H4 (cell line): ENCODE results near the gene BNIPL. TPM values are rescaled to one million over a fixed set of nuclear protein-coding genes. Genes with fewer than 3 reads are reported as not detected.

ENCODE experiments used
- DNase-seq: peaks from one replicate; pipeline ENCODE4 v3.0.0-alpha.2; 2015; ENCODE audit warnings: low spot score
- total RNA-seq: library from RNA; depleted of rRNA; stranded (reverse); fragments of >200 nt; shearing (Covaris generic); gene quantifications from 2 replicates; pipeline ENCODE4 v1.2.3, GENCODE V29; 2014

BNIPL gene
- total RNA-seq, 1 experiment from 2014 or later: 0.10 TPM

DNA sequence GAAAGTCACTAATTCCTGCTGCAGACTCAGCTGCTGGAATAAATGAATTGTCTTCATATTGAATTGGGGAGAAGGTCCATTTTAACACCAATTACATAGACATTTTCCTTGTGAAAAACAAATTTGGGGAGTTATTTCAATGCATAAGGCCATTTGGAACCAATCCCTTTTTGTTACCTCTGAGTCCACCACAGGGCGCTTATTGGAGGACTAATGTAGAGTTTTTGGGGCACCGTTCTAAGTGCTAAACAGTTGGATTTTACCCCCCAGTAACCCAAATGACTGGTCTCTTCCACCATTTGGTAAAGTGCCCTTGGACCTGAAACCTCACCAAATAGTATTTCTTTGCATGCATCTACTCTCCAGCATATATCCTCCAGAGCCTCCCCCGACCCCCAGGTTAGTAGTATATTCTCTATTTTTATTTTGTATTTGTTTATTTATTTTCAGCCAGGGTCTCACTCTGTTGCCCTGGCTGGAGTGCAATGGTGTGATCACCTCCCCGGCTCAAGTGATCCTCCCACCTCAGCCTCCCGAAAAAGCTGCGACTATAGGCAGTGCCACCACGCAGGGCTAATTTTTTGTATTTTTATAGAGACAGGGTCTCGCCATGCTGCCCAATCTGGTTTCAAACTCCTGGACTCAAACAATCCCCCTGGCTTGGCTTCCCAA lies 26.6 kb upstream of the BNIPL start:
- no peak for DNase-seq

DNA sequence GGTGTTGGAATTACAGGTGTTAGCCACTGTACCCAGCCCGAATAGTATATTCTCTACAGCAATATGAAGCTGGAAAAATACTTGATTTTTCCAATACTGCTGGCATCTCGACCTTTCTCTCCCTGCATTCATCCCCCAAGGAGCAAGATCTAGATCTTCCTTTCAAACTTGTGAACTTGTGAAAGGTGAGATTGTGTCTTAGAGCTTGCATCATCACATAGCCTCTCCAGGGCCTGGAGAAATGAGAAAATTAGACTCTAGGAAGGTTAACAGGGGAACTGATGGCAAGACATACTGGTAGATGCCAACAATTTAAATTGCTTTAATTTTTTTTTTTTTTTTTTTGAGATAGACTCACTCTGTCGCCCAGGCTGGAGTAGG lies 26.1 kb upstream of the BNIPL start:
- no peak for DNase-seq

DNA sequence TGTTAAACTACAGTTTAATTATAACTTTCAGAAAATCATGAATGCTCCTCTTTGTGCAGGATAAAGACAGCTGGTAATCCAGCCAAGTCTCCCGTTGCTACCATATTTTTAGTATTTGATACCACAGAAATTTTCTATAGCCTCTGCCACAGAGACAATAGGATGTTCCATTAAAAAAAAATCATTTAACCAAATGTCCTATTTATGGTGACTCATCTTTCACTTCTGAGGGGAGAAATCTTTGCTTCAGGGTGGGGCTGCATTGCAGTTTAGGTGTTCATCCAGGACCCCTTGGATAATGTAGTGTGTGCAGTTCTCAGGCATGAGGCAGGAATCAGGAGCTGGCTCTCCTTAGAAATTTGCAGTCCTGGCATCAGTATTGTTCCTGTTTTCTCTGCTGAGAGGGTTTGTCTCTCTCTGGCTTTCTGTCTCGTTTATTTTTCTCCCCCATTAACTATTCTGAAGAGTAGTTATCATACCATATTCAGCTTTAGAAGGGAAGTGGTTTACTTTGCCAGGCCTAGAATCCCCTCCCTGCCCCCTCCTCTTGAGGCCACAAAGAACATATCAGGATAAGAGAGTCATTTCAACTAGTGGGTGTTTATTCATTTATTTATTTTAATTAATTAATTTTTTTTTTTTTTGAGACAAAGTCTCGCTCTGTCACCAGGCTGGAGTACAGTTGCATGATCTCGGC lies 25.1 kb upstream of the BNIPL start:
- DNase-seq: no peak

DNA sequence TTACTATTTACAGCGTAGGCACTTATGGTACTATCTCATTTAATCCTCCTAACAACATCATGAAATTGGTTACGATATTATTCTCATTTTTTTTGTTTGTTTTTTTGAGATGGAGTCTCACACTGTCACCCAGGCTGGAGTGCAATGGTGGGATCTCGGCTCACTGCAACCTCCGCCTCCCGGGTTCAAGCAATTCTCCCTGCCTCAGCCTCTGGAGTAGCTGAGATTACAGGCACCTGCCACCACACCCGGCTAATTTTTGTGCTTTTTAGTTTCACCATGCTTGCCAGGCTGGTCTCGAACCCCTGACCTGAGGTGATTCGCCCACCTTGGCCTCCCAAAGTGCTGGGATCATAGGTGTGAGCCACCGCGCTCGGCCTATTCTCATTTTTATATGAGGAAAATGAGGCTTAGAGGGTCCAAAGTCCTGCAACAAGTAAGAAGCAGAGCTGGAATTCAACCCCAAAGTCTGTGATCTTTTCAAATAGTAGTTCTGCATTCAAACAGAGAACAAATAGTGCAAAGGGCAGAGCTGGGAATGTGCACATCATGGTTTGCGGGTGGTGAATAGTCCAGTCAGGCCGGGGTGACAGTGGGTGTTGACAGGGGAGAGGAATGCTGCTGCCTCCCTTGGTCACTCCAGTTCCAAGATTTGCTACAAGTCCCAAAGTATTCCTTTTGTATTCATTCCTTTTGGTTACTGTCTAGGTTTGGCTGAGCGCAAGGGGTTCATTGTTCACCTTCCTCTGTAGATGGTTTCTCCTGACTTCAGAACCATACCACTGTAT lies 23.5 kb upstream of the BNIPL start:
- no peak for DNase-seq

DNA sequence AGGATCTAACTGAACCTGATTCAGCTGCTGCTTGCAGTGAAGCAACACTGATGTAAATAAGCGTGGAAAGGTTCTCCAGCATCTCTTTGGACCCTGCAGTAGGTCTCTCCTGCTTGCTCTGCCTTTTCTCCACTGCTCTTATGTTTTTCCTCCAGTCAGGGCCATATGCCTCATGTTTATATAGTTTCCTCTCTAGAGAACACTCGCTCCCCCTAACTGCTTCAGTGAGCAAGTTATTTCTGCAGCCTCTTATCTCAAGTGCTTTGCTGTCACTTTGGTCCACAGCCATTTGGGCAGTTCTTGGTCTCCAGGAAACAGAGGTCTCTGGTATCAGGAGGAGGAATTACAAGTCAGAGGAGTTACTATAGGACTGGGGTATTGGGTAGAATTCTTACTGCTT lies 22.9 kb upstream of the BNIPL start:
- no peak for DNase-seq

DNA sequence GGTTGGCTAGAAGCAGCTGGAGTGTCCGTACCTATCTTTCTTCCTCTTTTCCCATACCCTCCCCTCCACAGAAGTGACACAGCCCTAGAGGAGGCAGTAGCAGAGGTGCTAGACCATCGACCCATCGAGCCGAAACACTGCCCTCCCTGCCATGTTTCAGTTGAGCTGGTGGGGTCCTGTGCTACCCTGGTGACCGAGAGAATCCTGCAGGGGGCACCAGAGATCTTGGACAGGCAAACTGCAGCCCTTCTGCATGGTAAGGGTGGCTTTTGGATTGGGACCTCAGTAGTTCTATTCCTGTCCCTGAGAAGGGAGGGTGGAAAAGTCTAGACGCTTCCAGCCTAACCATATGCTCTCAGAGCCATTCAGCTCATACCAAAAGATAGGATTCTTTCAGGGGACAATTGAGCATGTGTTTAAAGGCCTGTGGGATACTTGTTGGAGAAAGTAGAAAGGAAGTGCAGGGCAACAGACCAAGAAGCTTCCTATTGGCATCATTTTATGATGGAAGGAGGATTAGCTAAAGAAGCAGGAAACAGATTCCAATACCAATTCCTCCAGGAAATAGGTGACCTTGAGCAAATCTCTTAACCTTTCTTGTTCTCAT lies 11.7 kb upstream of the BNIPL start:
- DNase-seq: peak; percentile 41

DNA sequence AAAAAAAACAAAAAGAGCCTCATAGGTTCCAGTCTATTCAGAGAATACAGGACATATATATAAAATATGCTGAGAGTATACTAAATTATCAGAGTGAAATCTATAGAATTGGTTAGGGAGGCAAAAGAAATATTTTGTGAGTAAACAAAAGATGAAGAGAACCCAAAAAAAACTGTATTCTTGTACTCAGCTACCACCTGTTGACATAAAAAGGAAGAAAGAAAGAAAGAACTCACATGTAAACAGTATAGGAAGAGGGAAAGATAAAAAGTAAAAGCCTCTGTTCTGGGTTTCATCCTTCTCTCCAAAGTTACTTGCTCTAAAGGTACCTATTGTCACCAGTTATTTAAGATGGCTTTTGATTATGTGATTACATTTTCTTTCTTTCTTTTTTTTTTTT lies 9.9 kb upstream of the BNIPL start:
- no peak for DNase-seq

DNA sequence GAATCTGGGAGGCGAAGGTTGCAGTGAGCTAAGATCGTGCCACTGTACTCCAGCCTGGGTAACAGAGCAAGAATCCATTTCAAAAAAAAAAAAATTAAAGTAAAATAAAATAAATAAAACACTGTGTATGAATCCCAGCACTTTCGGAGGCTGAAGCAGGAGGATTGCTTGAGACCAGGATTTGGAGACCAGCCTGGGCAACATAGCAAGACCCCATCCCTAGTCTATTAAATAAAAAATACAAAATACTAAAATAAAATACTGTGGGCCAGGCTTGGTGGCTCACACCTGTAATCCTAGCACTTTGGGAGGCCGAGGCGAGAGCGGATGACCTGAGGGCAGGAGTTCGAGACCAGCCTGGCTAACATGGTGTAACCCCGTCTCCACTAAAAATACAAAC lies 4.2 kb upstream of the BNIPL start:
- no peak for DNase-seq

DNA sequence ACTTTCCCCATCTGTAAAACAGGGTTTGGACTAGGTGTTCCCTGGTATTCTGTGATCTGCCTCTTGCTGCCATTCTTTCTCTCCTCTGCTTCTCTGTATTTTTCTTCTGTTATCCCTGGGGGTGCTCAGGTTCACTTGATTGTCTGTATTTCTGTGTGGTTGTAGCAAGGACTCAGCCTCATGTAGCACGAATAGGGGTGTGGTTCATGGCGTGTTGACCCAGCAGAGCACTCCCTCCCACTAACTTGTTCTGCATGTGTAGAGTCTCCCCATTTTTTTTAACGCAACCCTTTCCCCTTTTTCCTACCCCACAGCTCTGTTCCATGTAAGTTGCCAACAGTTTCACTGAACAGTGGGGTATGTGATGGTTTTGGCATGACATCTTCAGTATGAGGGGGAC lies 1.2 kb upstream of the BNIPL start:
- DNase-seq: no peak

DNA sequence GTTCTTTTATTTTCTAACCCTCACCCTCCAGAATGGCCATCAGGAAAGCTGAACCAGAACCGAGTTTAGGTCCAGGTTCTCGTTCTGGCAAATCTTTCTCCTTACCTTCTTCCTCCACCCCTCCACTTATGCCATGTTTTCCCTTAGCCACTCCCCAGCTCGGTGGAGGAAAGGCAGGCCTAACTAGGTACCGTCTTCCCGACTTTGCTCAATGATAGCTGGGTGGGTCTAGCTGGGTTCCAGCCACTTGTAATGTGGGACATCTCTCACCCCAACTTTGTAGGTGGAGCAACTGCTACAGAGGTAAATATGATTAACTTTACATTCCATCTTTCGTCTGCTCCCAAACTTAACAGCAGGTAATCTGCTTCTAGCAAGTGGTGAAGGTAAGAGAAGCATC lies 646 bp downstream of the BNIPL start:
- DNase-seq: no peak

DNA sequence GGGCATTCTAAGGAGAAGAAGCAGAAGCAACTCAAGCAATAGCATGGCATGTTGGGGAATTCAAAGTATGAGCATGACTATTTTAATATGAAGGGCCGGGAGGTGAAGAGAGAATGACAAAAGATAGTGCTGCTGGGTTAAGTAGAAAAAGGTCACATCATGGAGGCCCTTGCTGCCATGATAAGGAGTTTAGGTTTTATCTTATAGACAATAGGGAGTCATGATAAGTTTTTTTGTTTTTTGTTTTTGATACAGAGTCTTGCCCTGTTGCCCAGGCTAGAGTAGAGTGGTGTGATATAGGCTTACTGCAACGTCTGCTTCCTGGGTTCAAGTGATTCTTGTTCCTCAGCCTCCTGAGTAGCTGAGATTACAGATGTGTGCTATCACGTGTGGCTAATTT lies 3.1 kb downstream of the BNIPL start:
- no peak for DNase-seq

DNA sequence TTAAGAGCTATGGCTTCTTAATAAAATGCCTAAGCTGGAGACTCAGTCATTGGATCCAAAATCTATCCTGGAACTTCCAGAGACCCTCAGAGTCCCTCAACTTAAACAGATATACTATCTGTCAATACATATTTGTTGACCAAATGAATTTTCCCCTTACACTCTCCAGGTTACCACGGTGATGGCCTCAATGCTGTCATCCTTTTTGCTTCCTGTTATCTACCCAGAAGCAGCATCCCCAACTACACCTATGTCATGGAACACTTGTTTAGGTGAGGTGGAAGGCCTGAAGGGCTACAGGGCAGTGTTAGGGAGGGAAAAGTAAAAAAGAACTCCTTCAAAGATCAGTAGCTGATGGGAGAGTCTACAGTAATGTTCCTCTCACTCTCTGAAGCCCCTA lies 6.8 kb downstream of the BNIPL start:
- DNase-seq: no peak

DNA sequence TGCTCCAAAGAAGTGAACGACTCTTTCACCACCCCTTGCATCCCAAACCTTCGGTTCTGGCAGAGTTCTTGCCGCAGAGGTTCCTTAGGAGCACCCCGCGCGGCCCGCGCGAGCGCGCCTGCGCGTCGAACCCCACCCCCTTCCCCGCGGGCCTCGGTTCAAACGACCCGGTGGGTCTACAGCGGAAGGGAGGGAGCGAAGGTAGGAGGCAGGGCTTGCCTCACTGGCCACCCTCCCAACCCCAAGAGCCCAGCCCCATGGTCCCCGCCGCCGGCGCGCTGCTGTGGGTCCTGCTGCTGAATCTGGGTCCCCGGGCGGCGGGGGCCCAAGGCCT lies 11.2 kb downstream of the BNIPL start, which contains the start of gene C1orf56:
TSS of gene C1orf56 (plus strand) at position 161 of the 334 bp plus-strand sequence. CDS start at position 258, 97 bp downstream.
- DNase-seq: peak; percentile 27

DNA sequence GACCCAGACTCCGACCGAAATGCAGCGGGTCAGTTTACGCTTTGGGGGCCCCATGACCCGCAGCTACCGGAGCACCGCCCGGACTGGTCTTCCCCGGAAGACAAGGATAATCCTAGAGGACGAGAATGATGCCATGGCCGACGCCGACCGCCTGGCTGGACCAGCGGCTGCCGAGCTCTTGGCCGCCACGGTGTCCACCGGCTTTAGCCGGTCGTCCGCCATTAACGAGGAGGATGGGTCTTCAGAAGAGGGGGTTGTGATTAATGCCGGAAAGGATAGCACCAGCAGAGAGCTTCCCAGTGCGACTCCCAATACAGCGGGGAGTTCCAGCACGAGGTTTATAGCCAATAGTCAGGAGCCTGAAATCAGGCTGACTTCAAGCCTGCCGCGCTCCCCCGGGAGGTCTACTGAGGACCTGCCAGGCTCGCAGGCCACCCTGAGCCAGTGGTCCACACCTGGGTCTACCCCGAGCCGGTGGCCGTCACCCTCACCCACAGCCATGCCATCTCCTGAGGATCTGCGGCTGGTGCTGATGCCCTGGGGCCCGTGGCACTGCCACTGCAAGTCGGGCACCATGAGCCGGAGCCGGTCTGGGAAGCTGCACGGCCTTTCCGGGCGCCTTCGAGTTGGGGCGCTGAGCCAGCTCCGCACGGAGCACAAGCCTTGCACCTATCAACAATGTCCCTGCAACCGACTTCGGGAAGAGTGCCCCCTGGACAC lies 11.7 kb downstream of the BNIPL start:
- peak; percentile 55 for DNase-seq

DNA sequence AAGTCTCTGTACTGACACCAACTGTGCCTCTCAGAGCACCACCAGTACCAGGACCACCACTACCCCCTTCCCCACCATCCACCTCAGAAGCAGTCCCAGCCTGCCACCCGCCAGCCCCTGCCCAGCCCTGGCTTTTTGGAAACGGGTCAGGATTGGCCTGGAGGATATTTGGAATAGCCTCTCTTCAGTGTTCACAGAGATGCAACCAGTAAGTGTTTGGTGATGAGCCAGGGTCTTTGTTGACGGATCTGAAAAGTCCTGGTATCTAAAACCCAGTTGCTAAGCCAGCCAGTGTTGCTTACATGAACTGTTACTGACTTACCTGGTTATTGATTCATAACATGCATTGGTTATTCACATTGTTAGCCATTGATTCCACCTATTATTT lies 12.3 kb downstream of the BNIPL start:
- DNase-seq: no peak

DNA sequence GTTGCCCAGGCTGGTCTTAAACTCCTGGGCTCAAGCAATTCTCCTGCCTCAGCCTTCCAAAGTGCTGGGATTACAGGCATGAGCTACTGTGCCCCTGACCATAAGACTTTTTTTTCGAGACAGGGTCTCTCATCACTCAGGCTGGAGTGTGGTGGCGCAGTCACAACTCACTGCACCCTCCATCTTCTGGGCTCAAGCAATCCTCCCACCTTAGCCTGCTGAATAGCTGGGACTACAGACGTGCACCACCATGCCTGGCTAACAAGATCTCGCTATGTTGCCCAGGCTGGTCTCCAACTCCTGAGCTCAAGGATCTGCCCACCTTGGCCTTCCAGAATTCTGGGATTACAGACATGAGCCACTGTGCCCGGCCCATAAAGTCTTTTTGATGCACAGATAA lies 13.1 kb downstream of the BNIPL start:
- DNase-seq: no peak

DNA sequence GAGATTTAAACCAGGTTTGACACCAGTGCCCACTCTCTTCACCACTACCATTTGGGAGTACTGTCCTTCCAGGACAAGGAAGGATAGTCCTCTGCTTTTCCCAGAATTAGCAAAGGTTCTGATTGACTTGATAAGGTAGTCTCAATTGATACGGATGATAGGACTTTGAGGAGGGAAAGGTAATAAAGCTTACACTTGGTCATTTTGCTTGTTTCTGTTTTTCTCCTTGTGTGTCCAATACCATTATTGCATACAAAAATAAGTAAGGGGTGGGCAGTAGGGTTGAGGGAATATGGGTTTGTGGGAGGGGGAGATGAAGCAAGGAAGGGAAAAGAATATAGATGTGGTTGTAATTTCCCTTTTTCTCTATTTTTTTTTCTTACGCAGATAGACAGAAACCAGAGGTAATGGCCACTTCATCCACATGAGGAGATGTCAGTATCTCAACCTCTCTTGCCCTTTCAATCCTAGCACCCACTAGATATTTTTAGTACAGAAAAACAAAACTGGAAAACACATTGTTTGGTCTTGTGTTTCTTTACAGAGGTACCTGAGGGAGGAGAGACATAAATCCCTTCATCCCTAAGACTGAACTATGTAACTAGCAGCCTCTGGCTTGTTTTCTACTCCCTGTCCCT lies 13.8 kb downstream of the BNIPL start:
- no peak for DNase-seq

DNA sequence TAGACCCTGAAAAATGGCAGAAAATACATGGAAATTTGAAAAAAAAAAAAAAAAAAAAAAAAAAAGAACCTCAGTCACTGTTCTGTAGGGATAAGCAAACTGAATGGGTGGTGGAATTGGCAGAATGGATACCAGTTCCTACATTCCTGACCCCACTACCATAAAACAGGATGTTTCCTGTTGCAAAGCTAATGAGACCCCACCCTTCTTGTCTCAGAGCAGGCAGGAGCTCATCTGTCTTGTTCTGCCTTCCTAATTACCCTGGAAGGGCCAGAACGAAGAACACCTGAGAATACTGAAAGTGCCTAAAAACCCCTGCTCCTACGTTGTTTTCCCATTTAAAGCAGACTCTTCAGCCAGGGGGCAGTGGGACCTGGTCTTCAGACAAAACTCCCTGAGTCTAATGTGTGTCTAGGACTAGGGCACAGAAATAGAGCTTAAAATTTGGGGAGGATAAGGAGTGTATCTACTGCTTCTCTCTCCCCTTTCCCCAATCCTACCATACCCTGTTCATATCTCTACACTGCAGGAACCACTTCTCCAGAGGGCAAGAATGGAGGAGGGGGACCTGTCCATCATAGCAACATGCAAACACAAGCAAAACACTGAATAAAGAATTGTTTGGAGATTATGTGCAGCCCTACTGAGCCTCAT lies 15.1 kb downstream of the BNIPL start:
- DNase-seq: no peak

DNA sequence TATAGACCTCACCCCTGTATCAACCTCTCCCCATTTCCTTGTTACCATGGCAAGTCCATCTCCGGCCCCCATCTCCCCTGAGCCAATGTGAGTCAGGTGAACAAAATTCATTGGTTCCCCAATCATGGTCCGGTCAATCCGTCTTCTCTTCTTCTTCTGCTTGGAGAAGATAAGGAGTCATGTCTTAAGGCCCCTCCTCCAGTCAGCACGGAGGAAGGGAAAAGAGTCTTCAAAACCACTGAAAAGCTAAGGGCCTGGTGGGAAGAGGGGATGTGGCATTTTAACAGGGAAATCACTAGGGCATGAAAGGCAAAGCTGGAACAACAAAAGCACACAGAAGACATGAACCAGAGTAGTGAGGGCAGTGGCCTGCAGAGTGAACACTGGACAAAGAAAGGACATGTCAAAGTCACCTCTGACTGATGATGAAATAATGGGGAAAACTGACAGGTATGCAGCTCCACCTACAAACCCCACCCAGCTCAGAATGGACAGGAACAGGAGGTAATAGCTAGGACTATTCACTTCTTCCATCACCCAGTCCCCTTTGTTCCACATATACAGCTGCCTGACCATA lies 18.7 kb downstream of the BNIPL start:
- no peak for DNase-seq

DNA sequence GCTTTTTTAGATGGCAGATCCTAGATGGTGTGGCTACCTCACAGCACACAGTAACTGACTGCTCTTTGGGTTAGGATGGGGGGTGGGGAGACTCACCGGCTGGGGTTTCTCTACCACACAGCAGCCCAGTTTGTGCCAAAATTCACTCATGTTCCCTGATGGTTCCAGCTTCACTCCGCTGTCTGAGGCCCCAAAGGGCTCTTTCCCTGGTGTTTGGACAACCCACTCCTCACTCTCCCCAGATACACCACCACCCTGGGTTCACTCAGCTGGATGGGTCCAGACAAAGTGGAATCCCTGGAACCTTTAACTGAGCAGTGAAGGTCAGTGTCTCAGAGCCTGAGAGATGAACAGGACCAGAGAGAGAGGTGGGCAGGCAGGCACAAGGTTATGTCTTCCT lies 19.2 kb downstream of the BNIPL start:
- no peak for DNase-seq

DNA sequence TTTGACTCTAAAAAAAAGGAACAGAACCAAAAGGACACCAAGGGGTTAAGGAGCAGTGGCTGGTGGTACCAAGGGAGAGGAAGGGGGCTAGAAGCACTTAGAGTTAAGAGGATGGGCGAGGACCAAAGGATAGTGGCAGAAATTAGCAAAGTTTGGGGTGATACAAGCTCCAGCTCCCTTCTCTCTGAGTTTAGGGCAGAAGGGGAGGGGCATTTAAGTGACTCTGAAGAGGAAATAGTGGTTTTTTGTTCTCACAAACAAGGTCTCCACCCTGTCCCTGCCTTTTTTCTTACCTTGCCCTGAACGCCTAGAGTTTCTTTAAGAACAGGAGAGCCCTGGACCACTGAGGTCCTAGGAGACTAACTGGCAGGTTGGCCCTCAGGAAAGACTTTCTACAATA lies 19.8 kb downstream of the BNIPL start:
- no peak for DNase-seq
